Testis (tissue), 2 donors: ENCODE results near the gene CACNA2D3.

Experiments
- CTCF ChIP-seq, 3 experiments: fragments of 450-650 bp in 2 of 3; fragments of 200-600 bp in 1 of 3; sonication (generic) in 1 of 3; IDR thresholded peaks; one replicate each; pipeline ENCODE4 v1.5.1; 2016 to 2019; ENCODE audit warnings: antibody characterized with exemption in 3 of 3, mild to moderate bottlenecking in 2 of 3, moderate library complexity in 1 of 3
- POLR2A ChIP-seq: fragments of 450-650 bp; IDR thresholded peaks from one replicate; pipeline ENCODE4 v1.6.1; 2017; ENCODE audit warnings: antibody characterized with exemption, mild to moderate bottlenecking, moderate library complexity

DNA sequence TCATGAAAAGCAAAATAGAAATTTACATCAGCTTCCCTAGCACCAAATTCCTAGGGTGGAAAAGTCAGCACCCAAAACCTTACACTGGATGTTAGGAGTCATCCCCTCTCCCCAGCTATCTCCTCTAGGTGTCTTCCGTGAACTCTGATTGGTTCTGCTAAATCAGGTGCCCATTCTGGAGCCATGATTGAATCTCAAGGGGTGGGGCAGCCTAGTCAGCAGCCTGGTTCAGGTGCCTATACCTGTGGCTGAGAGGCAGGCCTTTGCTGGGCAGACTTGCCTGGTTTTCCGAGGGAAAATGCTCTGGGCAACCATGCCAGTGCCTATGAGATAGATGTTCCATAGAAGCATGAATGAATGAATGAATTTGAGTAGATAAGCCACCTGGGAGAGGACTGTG, 468.8 kb downstream of the CACNA2D3 start:
- TF ChIP-seq CTCF (IDR thresholded peaks at IDR 0.05) (no peak), POLR2A (no peak)
